Activated T-cell treated with anti-CD3 and anti-CD28 coated beads for 48 hours (primary cell): ENCODE measurements around the gene PPM1J.

ENCODE experiments used
- DNase-seq: peaks from one replicate; pipeline ENCODE4 v3.0.0-alpha.2; 2020; ENCODE audit warnings: low read depth

PPM1J gene

GRCh38 chr1:112687361-112687760 is 27.8 kb downstream of the PPM1J start:
- DNase-seq, result no peak

- DNase-seq, result no peak
These were observed 28.3 kb downstream of the PPM1J start for GRCh38 chr1:112686835-112687234.

GRCh38 chr1:112686417-112686816 is 28.7 kb downstream of the PPM1J start:
- DNase-seq, result no peak

- no peak for DNase-seq
These were observed 29.2 kb downstream of the PPM1J start for GRCh38 chr1:112685913-112686312.

GRCh38 chr1:112678605-112679004 is 36.5 kb downstream of the PPM1J start:
- DNase-seq, result no peak

- DNase-seq, result no peak
These were observed 37.6 kb downstream of the PPM1J start for GRCh38 chr1:112677501-112677900.

GRCh38 chr1:112676543-112676942 is 38.6 kb downstream of the PPM1J start:
- DNase-seq, result no peak

GRCh38 chr1:112675728-112676381 is 39.3 kb downstream of the PPM1J start:
- DNase-seq, result no peak

GRCh38 chr1:112674986-112675727 is 40.0 kb downstream of the PPM1J start:
- DNase-seq, result peak; percentile 40

- peak; percentile 47 for DNase-seq
These were observed 40.6 kb downstream of the PPM1J start, which contains the start of gene MOV10 for GRCh38 chr1:112674440-112674985. TSS of gene MOV10 (plus strand) at chr1:112674659. CDS start at chr1:112674913, 254 bp downstream.

GRCh38 chr1:112673592-112674439 is 41.3 kb downstream of the PPM1J start:
- DNase-seq, result no peak

- no peak for DNase-seq
These were observed 42.3 kb downstream of the PPM1J start for GRCh38 chr1:112672842-112673241.

- DNase-seq, result no peak
These were observed 43.1 kb downstream of the PPM1J start for GRCh38 chr1:112672009-112672408.

GRCh38 chr1:112666946-112667345 is 48.2 kb downstream of the PPM1J start:
- DNase-seq, result no peak

GRCh38 chr1:112665857-112666256 is 49.3 kb downstream of the PPM1J start:
- DNase-seq, result no peak
